ENCODE data around the gene MEGF8. TPM values are rescaled to one million over a fixed set of nuclear protein-coding genes. Genes with fewer than 3 reads are reported as not detected.

MEGF8 gene
- total and polyA plus RNA-seq, 9 of the 15 experiments (the other 6 are each of a cell fraction or from before 2014, with no cell fraction given), result 0.28 to 13.1 (median 3.0) TPM

GRCh38 chr19:42288881-42289555 lies 36.4 kb upstream of the MEGF8 start (continued):
- TF ChIP-seq RBFOX2 (IDR thresholded peaks at IDR 0.05; ENCODE audit: low read depth, low read length) (peak; percentile 25; the same call in 1 of the 2 replicates), SNAPC5 (CRISPR knock-in tag; IDR thresholded peaks at IDR 0.05) (no peak), BRF2 (IDR thresholded peaks at IDR 0.05; ENCODE audit: borderline replicate concordance, insufficient read depth, insufficient read length) (no peak), ATF3 (IDR thresholded peaks at IDR 0.05) (0 out of 2 replicates have a peak, but pooled peaks have one; percentile 21), ATF3 (CRISPR knock-in tag; conservative IDR thresholded peaks at IDR 0.05) (no peak), USF2 (CRISPR knock-in tag; IDR thresholded peaks at IDR 0.05) (no peak), TRIM25 (IDR thresholded peaks at IDR 0.05; ENCODE audit: borderline replicate concordance) (no peak), ZNF277 (CRISPR knock-in tag; IDR thresholded peaks at IDR 0.05; ENCODE audit: borderline replicate concordance) (no peak), ZBTB17 (CRISPR knock-in tag; IDR thresholded peaks at IDR 0.05) (no peak), ZBTB33 (CRISPR knock-in tag; IDR thresholded peaks at IDR 0.05) (peak; percentile 63), MLLT1 (IDR thresholded peaks at IDR 0.05) (no peak), SNRNP70 (optimal IDR thresholded peaks at IDR 0.05; ENCODE audit: low read depth, low read length) (no peak)

Data from K562 (cell line).